GM12878 (cell line): ENCODE measurements around the gene CTCFL. TPM values are rescaled to one million over a fixed set of nuclear protein-coding genes. Genes with fewer than 3 reads are reported as not detected.

Experiments used
- ATAC-seq: fragments of 200-7000 bp; cut with Tn5 transposase; 3 replicates; pipeline ENCODE4 v1.9.1; 2020; ENCODE audit warnings: mild to moderate bottlenecking, moderate library complexity
- BruUV-seq: library from RNA; stranded (reverse); fragments of 400-500 nt; replicated peaks from 2 replicates; lab custom pipeline; 2021; lab: Mats Ljungman, UMichigan
- CTCF ChIA-PET: fragments of 300-600 bp; sonication (Branson Sonifier 250); formaldehyde crosslinking; extraction: SDS; loops from one replicate; lab custom pipeline; 2021; ENCODE audit warnings: inconsistent platforms; lab: Yijun Ruan, JAX
- POLR2A ChIA-PET: fragments of 350-600 bp; formaldehyde crosslinking; extraction: SDS; loops from one replicate; lab custom pipeline; 2021; ENCODE audit warnings: inconsistent platforms; lab: Charles Lee
- RAD21 ChIA-PET: fragments of 300-600 bp; sonication (Branson Sonifier 250); formaldehyde crosslinking; loops from one replicate; lab custom pipeline; 2023; ENCODE audit warnings: antibody characterized with exemption; ENCODE audit not compliant: unreplicated experiment; lab: Charles Lee
- SMC1A ChIA-PET: fragments of 300-600 bp; sonication (Branson Sonifier 250); formaldehyde crosslinking; loops from one replicate; lab custom pipeline; 2023; ENCODE audit not compliant: unreplicated experiment, uncharacterized antibody; lab: Charles Lee
- DNase-seq: peaks from one replicate; pipeline ENCODE4 v3.0.0-alpha.2; 2011; ENCODE audit warnings: low read depth, low spot score
- FAIRE-seq: peaks from 3 replicates; lab custom pipeline; 2011; peaks lifted over from hg19 to GRCh38; lab: Jason Lieb, UNC
- H2AFZ ChIP-seq: 2 replicates; pipeline ENCODE4 v1.6.0; 2011; ENCODE audit warnings: low read depth, low read length, control low read depth; ENCODE audit not compliant: control insufficient read depth
- H3K27ac ChIP-seq: 2 replicates; pipeline ENCODE4 v1.5.1; 2011; ENCODE audit warnings: control low read depth; ENCODE audit not compliant: control insufficient read depth, insufficient read depth
- H3K27me3 ChIP-seq, 2 experiments: replicated peaks in 1 of 2; 2 replicates each; pipeline versions ENCODE4 v1.6.0 to v1.6.1; 2011; ENCODE audit warnings: low read length in 1 of 2; ENCODE audit not compliant: control insufficient read depth in 2 of 2, insufficient read depth in 2 of 2
- H3K36me3 ChIP-seq, 2 experiments: 2 replicates each; pipeline ENCODE4 v1.5.1; 2011; ENCODE audit warnings: low read length in 1 of 2; ENCODE audit not compliant: control insufficient read depth in 2 of 2, insufficient read depth in 2 of 2
- H3K4me1 ChIP-seq: 2 replicates; pipeline ENCODE4 v1.6.1; 2011; ENCODE audit warnings: mild to moderate bottlenecking, low read length, moderate library complexity, mixed read lengths; ENCODE audit not compliant: control insufficient read depth, insufficient read depth
- H3K4me2 ChIP-seq: 2 replicates; pipeline ENCODE4 v1.6.0; 2011; ENCODE audit warnings: control low read depth; ENCODE audit not compliant: control insufficient read depth, insufficient read depth
- H3K4me3 ChIP-seq: fragments of 200-600 bp; sonication (generic); 2 replicates; pipeline ENCODE4 v1.5.1; 2016
- H3K79me2 ChIP-seq: 2 replicates; pipeline ENCODE4 v1.6.0; 2011; ENCODE audit warnings: low read length; ENCODE audit not compliant: control insufficient read depth, insufficient read depth
- H3K9ac ChIP-seq: 2 replicates; pipeline ENCODE4 v1.8.0; 2011; ENCODE audit warnings: low read length, control low read depth, mixed read lengths; ENCODE audit not compliant: control insufficient read depth, insufficient read depth
- H3K9me3 ChIP-seq: replicated peaks from 3 replicates; pipeline ENCODE4 v1.5.1; 2011; ENCODE audit warnings: mild to moderate bottlenecking, low read length; ENCODE audit not compliant: control insufficient read depth, insufficient read depth
- H4K20me1 ChIP-seq: 2 replicates; pipeline ENCODE4 v1.6.0; 2011; ENCODE audit not compliant: control insufficient read depth, insufficient read depth
- BRCA1 ChIP-seq: IDR thresholded peaks from 2 replicates; pipeline ENCODE4 v1.6.1; 2011; ENCODE audit warnings: low read depth, low read length, improper control_type of control experiment
- CBX3 ChIP-seq: fragments of 200-600 bp; sonication (generic); IDR thresholded peaks from 2 replicates; pipeline ENCODE4 v1.6.1; 2016; ENCODE audit warnings: low read depth, borderline replicate concordance
- CBX5 ChIP-seq: sonication (generic); IDR thresholded peaks from 2 replicates; pipeline ENCODE4 v1.6.1; 2016; ENCODE audit warnings: low read depth, moderate library complexity, mild to moderate bottlenecking, inconsistent platforms
- CREM ChIP-seq: IDR thresholded peaks from 2 replicates; pipeline ENCODE4 v1.6.1; 2014; ENCODE audit warnings: antibody characterized with exemption, low read depth
- CTCF ChIP-seq, 3 experiments: IDR thresholded peaks in 2 of 3; conservative IDR thresholded peaks in 1 of 3; 2 replicates each; pipeline ENCODE4 v1.5.1; 2011; ENCODE audit warnings: low read depth in 3 of 3, low read length in 3 of 3, mild to moderate bottlenecking in 3 of 3, control low read depth in 2 of 3, moderate library complexity in 2 of 3, inconsistent platforms in 1 of 3, mixed read lengths in 1 of 3; ENCODE audit not compliant: control insufficient read depth in 2 of 3, insufficient read depth in 1 of 3; ENCODE audit errors: extremely low read depth in 1 of 3
- GATAD2B ChIP-seq: fragments of 450-650 bp; conservative IDR thresholded peaks from 2 replicates; pipeline ENCODE4 v1.6.1; 2017; ENCODE audit warnings: low read depth, mild to moderate bottlenecking, moderate library complexity
- IKZF2 ChIP-seq, 2 experiments: fragments of 450-650 bp; IDR thresholded peaks; 2 replicates each; pipeline ENCODE4 v1.6.1; 2017; ENCODE audit warnings: mild to moderate bottlenecking in 2 of 2, moderate library complexity in 2 of 2
- LARP7 ChIP-seq: fragments of 450-650 bp; IDR thresholded peaks from 2 replicates; pipeline ENCODE4 v1.6.1; 2017; ENCODE audit warnings: mild to moderate bottlenecking
- MTA2 ChIP-seq: fragments of 450-650 bp; IDR thresholded peaks from 2 replicates; pipeline ENCODE4 v1.6.1; 2016; ENCODE audit warnings: low read depth, mild to moderate bottlenecking, moderate library complexity
- RCOR1 ChIP-seq: conservative IDR thresholded peaks from 2 replicates; pipeline ENCODE4 v1.6.1; 2012; ENCODE audit warnings: low read depth, low read length, improper control_type of control experiment
- TAF1 ChIP-seq: IDR thresholded peaks from 2 replicates; pipeline ENCODE4 v1.6.1; 2011; ENCODE audit warnings: mild to moderate bottlenecking, low read depth, low read length, borderline replicate concordance
- ZNF687 ChIP-seq: fragments of 450-650 bp; IDR thresholded peaks from 2 replicates; pipeline ENCODE4 v1.6.1; 2017; ENCODE audit warnings: mild to moderate bottlenecking, moderate library complexity
- WGBS: methylation state at CpG from one replicate; pipeline ENCODE4 v1.1.6; 2016; ENCODE audit warnings: low lambda C conversion rate; ENCODE audit not compliant: insufficient replicate concordance, insufficient coverage; ENCODE audit errors: missing lambda C conversion rate; 5-methylcytosine and 5-hydroxymethylcytosine counted together
- in situ Hi-C: fragments of 300-500 bp; cut with MboI; formaldehyde crosslinking; loops from 9 replicates; pipeline ENCODE4 v1.14.3; 2018; ENCODE audit warnings: mixed read lengths
- intact Hi-C: fragments of 100-400 bp; cut with micrococcal nuclease; formaldehyde crosslinking; loops from one replicate; pipeline ENCODE4 v1.14.2; 2022; ENCODE audit not compliant: unreplicated experiment
- polyA plus RNA-seq, 11 experiments: library from polyadenylated mRNA; depleted of rRNA in 4 of 11; unstranded in 6 of 11; stranded (reverse) in 5 of 11; fragments of >200 nt; fragmentation: Nextera tagmentation in 4 of 11; fragmentation: Illumina TruSeq in 1 of 11; extraction: Ambion mirVana in 4 of 11; extraction: Trizol in 1 of 11; gene quantifications; 1 replicate in 1 of 11; 2 replicates in 10 of 11; pipeline versions ENCODE4 v1.2.1 to v1.2.3, GENCODE V29; 2011 to 2016; ENCODE audit warnings: inconsistent platforms in 2 of 11, missing spikeins in 2 of 11, low read depth in 1 of 11
- total RNA-seq, 4 experiments: library from RNA; depleted of rRNA in 3 of 4; stranded (reverse); fragments of >200 nt in 3 of 4; fragmentation: Illumina TruSeq in 1 of 4; extraction: Trizol in 1 of 4; gene quantifications; 2 replicates each; pipeline versions ENCODE4 v1.2.1 to v1.2.3, GENCODE V29; 2013 to 2021

CTCFL gene
- total and polyA plus RNA-seq, 10 of the 15 experiments (the other 5 are each of a cell fraction or from before 2014, with no cell fraction given), result 0.06 to 0.20 (median 0.11) TPM; not detected in 4

- intact Hi-C loops (no loop called here), in situ Hi-C loops (no loop called here)
- H3K27me3 ChIP-seq, result peaks cover 2 to 7% of the 10 kb centered on the region in 2 experiments; a peak in 3 of 4 replicates
- ChIA-PET SMC1A (interaction anchor here (0.8 kb wide), 1 partner anchor 12 kb away, joined by 3 read pairs; no protein-coding TSS in a partner anchor), POLR2A (no interaction called here), CTCF (interaction anchor here (1.7 kb wide), 1 partner anchor 45 kb away, joined by 5 read pairs; no protein-coding TSS in a partner anchor)
- no peak overlapping the region for H3K9ac ChIP-seq
- no peaks in the 10 kb centered on the region for H3K79me2 ChIP-seq
- no peaks in the 10 kb centered on the region for H3K36me3 ChIP-seq
- no peak overlapping the region for H3K27ac ChIP-seq
- DNase-seq (no peak), ATAC-seq (no peak), FAIRE-seq (no peak)
- H2AFZ ChIP-seq, result no peak overlapping the region
- no TSS peak for BruUV-seq
- no peak overlapping the region for H3K4me3 ChIP-seq
- H4K20me1 ChIP-seq, result no peaks in the 10 kb centered on the region; the same call in 1 of the 2 replicates
- no peak overlapping the region for H3K4me2 ChIP-seq
- TF ChIP-seq CBX5, result no peak
- no peak for TF ChIP-seq CREM
- TF ChIP-seq TAF1, result no peak
- no peak for TF ChIP-seq CBX3
- TF ChIP-seq GATAD2B, result no peak
- no peak for TF ChIP-seq IKZF2 (IDR thresholded peaks at IDR 0.05)
- no peak for TF ChIP-seq RCOR1
- TF ChIP-seq MTA2, result no peak
- TF ChIP-seq LARP7, result no peak
- no peak for TF ChIP-seq CTCF (IDR thresholded peaks at IDR 0.05 in 2 of 3, conservative IDR thresholded peaks at IDR 0.05 in 1 of 3; ENCODE audit: control insufficient read depth in 2 of 3, extremely low read depth in 1 of 3, insufficient read depth in 1 of 3, low read depth in 3 of 3, low read length in 3 of 3)
- TF ChIP-seq BRCA1, result no peak
- TF ChIP-seq ZNF687, result no peak
- TF ChIP-seq, all 136 proteins: peak for 0
- WGBS, result 23% methylated on average over 24 of the region's 24 CpGs
- RAD21 ChIA-PET, result no interaction called here
- H3K4me1 ChIP-seq, result no peaks in the 10 kb centered on the region
- no peaks in the 10 kb centered on the region for H3K9me3 ChIP-seq
Observed at GRCh38 chr20:57561356-57562279, 36.7 kb upstream of the CTCFL start.
